WTC11 (cell line): ENCODE data around the gene C3orf85.

Source experiments
- CREB1 ChIP-seq: sonication (generic); formaldehyde crosslinking; IDR thresholded peaks from 2 replicates; pipeline ENCODE4 v1.8.0; 2023; ENCODE audit warnings: mild to moderate bottlenecking, missing genetic modification reagents
- CTCF ChIP-seq: fragments of 200-600 bp; IDR thresholded peaks from 2 replicates; pipeline ENCODE4 v1.8.0; 2022; ENCODE audit warnings: antibody characterized with exemption
- ESRRA ChIP-seq: sonication (generic); formaldehyde crosslinking; IDR thresholded peaks from 2 replicates; pipeline ENCODE4 v1.8.1; 2022; ENCODE audit warnings: mild to moderate bottlenecking, missing genetic modification reagents, borderline replicate concordance
- FOXP1 ChIP-seq: sonication (generic); formaldehyde crosslinking; IDR thresholded peaks from 2 replicates; pipeline ENCODE4 v1.8.0; 2022; ENCODE audit warnings: missing genetic modification reagents, mild to moderate bottlenecking, moderate library complexity, borderline replicate concordance
- JUN ChIP-seq: sonication (generic); formaldehyde crosslinking; IDR thresholded peaks from 2 replicates; pipeline ENCODE4 v1.8.0; 2023; ENCODE audit warnings: mild to moderate bottlenecking, missing genetic modification reagents
- MXD4 ChIP-seq: fragments of 250-450 bp; sonication (Bioruptor Pico); IDR thresholded peaks from 2 replicates; pipeline ENCODE4 v1.8.0; 2021; ENCODE audit warnings: mild to moderate bottlenecking, moderate library complexity, borderline replicate concordance
- NR3C1 ChIP-seq: sonication (generic); formaldehyde crosslinking; conservative IDR thresholded peaks from 2 replicates; pipeline ENCODE4 v1.8.1; 2023; ENCODE audit warnings: low read depth, mild to moderate bottlenecking, missing genetic modification reagents
- SMAD4 ChIP-seq: sonication (generic); formaldehyde crosslinking; IDR thresholded peaks from 2 replicates; pipeline ENCODE4 v1.8.0; 2022; ENCODE audit warnings: mild to moderate bottlenecking, missing genetic modification reagents
- USF2 ChIP-seq: sonication (generic); formaldehyde crosslinking; IDR thresholded peaks from 2 replicates; pipeline ENCODE4 v1.8.1; 2023; ENCODE audit warnings: mild to moderate bottlenecking, missing genetic modification reagents, moderate library complexity
- ZNF232 ChIP-seq: sonication (generic); formaldehyde crosslinking; IDR thresholded peaks from 2 replicates; pipeline ENCODE4 v1.8.0; 2022; ENCODE audit warnings: mild to moderate bottlenecking, missing genetic modification reagents
- ZNF396 ChIP-seq: fragments of 250-450 bp; sonication (Bioruptor Pico); IDR thresholded peaks from 2 replicates; pipeline ENCODE4 v1.8.0; 2021; ENCODE audit warnings: mild to moderate bottlenecking, moderate library complexity, borderline replicate concordance

GRCh38 chr3:109091846-109092245 lies 44.7 kb upstream of the C3orf85 start:
- TF ChIP-seq CTCF (no peak), JUN (CRISPR knock-in tag) (no peak), ZNF396 (CRISPR knock-in tag) (no peak), SMAD4 (no peak), FOXP1 (no peak), ESRRA (no peak), NR3C1 (CRISPR knock-in tag) (no peak), USF2 (CRISPR knock-in tag) (no peak), MXD4 (CRISPR knock-in tag) (no peak), CREB1 (CRISPR knock-in tag) (no peak), ZNF232 (CRISPR knock-in tag) (no peak)
